Femur (tissue), 1 donor: ENCODE measurements around the gene ZEB1.

Source experiments
- DNase-seq: peaks from one replicate; pipeline ENCODE4 v3.0.0-alpha.2; 2017

Gene ZEB1

DNA sequence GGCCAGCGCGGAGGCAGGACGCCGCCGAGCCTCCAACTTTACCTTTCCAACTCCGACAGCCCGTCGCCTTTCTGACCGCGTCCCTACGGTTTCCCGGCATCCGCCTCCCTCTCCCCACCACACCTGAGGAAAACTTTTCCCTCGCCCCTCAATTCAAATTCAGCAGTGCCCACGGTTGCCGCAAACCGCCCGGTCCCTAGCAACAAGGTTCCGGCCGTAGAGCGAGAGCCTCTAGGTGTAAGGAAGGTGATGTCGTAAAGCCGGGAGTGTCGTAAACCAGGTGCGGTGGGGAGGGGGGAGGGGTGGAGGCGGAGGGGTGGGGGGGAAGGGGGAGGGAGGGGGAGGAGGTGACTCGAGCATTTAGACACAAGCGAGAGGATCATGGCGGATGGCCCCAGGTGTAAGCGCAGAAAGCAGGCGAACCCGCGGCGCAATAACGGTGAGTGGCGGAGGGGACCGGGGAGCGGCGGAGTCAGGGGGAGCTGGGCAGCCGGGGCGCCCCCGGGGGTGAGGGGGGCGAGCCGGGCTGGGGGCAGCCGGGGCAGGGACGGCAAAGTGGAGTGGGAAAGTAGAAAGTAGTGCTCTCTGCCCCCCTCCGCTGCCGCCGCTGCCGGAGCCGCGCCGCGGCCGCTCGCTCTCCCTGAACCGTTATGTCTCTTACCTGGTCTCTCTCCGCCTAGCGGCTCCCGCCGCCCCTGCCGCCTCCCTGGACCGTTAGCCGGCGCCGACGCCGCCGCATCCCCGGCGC lies at the start of gene ZEB1:
Gene ZEB1 (plus strand): TSS at position 363 of the 748 bp plus-strand sequence. CDS start 19 bp downstream, at position 382.
- DNase-seq, result peak; percentile 93

DNA sequence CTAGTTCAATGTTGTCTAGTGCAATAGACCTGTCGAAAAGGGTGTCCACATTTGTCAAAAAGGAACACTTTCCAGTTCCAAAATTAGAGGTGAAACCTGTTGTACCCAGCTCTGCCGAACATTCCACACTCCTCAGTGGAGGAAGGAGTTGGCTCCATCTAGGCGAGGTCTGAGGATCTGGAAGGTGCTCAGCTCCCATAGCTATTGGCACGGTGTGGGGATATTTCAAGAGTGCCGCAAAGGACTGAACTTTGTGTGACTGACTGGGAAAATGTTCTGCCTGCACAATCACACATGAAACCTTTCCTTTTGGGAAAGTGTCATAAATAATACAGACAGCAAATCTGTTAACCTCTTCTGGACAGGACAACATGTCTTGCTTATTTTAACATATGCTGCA lies 48.1 kb upstream of the ZEB1 start:
- no peak for DNase-seq

DNA sequence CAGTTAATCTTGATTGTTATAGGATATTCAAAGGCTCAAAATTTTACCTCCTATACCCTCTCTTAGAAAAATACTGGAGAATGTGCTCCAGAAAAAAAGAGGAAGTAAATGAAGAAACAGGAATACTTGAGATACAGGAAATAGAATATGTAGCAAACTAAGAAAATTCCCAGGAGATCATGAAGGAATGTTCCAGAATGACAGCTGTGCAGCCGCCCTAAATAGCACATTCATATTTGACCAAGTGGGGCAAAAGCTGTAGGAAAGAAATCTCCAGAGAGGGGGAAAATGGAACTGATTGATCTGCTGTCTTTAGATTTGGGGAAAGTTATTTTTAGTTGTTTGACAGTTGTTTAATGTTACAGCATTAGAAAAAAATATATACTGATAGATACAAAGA lies 46.2 kb upstream of the ZEB1 start:
- DNase-seq, result no peak

DNA sequence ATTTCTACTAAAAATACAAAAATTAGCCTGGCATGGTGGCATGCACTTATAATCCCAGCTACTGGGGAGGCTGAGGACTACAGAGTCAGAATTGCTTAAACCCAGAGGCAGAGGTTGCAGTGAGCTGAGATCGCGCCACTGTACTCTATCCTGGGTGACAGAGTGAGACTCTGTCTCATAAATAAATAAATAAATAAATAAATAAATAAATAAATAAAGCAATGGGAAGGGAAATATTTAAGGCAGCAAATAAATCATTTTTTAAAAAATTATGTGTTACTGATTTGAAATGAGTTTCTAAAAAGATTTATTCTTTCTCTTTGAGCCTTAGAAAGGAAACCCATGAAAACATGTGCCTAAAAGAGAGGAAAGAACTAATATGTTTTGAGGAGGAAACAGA lies 45.2 kb upstream of the ZEB1 start:
- DNase-seq, result no peak

DNA sequence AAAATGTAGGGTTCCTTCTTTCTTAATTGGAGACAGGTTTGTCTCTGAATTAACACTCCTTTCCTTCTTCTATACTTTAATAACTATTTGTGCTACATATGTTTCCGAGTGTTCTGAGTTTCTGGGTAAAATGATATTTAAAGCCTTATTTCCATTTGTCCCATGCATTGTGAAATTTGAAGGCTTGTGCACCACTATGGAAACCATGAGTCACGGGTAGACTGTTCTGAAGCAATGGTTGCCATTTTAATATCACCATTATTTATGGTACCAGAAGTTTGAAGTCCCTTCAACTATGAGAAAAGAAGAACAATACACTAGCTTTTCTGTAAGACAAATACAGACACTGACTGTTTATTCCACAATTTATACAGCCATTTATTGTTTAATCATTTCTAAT lies 44.7 kb upstream of the ZEB1 start:
- DNase-seq, result no peak

DNA sequence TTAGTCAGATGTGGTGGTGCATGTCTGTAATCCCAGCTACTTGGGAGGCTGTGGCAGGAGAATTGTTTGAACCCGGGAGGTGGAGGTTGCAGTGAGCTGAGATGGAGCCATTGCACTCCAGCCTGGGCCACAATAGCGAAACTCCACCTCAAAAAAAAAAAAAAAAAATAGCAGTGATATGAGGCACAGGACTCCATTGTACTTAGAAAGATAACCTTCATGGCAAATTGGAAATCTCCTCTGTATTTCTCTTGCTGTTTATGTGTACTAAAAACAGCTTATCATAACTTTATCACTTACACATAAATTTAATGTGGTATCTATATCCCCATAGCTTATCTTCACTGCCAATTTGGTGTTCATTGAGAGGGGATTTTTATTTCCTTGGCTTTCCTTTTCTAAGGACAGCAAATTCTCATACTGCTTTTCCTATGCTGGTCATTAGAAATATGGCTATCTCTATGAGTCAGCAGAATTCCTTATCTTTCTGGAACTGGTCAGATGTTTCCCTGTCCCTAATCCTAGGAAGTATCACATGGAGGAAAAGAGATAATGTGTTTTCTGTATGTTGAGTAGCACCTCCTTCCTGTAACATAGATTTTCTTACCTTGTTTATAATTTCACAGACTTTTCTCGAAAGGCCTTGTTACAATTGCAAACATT lies 40.6 kb upstream of the ZEB1 start:
- no peak for DNase-seq

DNA sequence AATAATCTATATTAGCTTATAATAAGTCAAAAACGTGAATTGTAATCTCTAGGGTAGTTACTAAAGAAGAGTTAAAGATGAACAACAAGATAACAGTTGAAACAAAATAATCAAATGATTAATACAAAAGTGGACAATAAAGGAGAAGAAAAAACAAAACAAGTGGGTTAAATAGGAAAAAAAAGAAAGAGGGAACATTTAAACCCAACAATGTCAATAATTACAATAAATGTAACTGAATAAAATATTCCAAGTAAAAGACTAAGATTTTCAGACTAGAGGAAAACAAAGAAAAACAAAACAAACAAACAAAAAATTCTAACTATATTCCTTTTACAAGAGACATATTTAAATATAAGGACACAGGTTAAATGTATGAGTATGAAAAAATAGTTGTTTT lies 38.0 kb upstream of the ZEB1 start:
- DNase-seq, result no peak

DNA sequence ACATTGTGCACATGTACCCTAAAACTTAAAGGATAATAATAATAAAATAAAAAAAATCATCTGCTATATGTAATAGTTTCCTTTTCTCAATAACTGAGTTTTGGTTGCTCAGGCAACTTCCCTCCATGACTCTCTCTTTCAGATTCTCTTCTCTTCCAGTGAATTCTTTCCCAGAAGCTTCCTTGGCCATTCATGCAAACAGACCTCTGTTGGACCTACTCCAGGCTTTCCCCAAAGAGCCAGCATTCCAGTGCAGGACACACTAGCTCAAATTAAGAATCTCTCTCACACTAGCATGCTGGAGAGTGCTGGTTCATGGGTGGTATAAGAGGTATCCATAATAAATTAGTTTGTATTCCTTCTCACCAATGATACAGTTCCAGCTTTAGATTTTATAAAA lies 31.0 kb upstream of the ZEB1 start:
- DNase-seq, result no peak

DNA sequence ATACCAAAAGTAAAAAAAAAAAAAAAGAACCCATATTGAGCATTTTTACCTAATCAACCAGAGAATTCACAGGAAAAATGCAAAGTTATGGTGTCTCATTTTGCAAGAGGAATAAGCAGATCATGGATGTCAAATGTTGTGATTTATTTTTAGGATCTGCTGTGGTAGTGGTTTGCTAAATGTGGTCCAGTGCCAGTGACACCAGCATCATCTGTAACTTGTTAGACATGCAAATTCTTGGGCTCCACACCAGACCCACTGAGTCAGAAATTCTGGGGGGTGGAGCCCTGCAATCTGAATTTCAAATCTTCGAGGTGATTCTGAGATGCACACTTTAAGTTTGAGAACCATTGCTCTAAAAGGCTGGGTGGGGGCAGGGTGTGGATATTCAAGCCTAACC lies 30.1 kb upstream of the ZEB1 start:
- DNase-seq, result no peak

DNA sequence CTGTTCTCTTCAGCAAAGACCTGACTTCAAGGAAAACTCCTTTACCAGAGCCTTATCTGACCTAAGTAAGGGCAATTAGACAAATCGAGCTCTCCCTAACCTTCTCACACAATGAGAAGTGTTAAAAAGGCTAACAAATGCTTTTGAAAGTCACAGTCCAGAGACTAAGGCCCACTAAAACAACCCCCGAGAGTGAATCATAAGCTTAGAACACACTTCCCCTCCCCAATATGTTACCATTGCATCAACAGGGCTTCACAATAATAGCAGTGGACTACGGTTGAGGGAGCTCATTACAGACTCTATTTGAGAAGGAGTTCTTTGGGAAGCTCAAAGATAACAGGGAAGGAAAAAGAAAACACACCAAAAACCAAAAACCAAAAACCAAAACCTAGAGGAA lies 28.6 kb upstream of the ZEB1 start:
- DNase-seq, result no peak

DNA sequence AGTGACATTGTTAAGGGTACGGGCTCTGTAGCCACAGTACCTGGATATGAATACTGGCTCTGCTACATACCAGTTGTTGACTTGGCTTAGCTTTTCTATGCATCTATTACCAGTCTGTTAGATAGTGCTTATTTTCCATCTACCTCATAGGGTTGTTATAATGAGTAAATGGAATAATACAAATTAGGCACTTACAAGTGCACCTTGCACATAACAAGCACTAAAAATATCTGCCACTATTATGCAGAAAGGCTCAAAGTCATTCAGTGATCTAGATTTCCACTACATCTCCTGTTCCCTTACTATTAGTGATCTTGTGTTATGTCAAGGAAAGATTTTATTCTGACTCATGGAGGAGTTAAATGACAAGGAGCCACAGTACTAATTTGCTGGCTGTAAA lies 27.9 kb upstream of the ZEB1 start:
- no peak for DNase-seq

DNA sequence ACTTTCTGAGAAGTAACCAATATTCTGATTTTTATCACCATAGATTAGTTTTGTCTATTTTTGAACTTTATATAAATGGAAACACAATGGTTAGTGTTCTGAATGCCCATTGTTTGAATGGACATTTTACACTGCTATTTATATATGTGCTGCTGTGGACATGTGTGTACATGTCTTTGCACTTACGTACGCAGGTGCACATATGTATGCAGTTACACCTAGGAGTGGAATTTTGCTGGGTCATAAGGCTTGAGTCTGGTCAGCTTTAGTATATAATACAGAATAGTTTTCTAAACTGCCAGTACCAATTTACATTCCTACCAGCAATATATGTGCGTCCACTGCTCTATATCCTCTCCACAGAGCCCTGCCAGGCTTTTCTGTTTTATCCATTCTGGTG lies 24.5 kb upstream of the ZEB1 start:
- no peak for DNase-seq

DNA sequence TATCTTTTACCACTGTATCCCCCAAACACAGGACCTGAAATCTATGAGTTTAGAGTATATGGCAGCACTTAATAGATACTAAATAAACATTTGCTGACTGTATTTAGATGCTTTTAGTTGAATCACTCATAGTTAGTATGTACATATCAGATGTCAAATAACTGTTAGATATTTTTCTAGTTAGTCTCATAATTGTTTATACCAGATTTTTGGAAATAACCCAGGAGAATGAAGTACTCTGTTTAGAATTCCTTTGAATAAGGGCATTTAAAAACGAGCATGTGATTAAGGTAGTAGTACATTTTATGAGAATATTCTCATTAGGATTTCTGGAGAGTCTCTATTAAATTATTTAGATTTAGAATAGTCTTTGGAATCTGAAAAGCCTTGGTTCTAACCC lies 22.3 kb upstream of the ZEB1 start:
- no peak for DNase-seq

DNA sequence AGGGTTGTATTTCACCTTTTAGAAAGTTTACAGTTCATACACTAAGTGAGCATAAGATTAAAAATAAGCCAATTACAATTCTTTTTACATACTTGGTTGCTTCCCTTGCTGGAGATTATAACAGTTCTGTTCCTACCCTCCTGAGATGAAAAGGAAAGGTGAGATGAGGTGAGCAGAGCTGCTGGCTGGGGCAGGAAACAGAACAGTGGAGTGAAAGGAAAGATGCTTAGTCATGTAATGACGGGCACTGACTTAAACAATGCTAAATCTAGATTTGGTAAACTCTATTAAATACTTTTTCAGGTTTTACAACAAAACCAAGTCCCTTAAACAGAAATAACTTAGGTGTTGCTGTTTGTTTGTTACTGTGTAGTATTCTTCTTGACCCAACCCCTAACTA lies 19.9 kb upstream of the ZEB1 start:
- no peak for DNase-seq

DNA sequence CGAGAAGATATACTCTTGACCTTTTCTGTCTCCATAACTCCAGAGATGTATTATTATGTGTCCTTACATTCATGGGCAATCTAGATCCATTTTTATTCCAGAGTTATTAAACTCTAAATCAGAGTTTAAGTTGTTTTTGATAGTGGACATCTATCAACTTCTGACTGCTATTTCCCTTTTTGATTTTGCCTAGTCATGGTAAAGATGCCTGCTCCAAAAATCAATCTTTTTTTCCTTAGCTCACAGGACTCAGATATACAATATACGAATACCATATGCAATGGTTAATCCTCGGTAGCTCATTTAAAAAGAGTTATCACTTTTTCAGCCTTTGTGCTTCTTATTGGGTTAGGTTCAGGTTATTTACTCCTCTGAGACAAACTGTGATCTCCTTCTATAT lies 15.8 kb upstream of the ZEB1 start:
- no peak for DNase-seq

DNA sequence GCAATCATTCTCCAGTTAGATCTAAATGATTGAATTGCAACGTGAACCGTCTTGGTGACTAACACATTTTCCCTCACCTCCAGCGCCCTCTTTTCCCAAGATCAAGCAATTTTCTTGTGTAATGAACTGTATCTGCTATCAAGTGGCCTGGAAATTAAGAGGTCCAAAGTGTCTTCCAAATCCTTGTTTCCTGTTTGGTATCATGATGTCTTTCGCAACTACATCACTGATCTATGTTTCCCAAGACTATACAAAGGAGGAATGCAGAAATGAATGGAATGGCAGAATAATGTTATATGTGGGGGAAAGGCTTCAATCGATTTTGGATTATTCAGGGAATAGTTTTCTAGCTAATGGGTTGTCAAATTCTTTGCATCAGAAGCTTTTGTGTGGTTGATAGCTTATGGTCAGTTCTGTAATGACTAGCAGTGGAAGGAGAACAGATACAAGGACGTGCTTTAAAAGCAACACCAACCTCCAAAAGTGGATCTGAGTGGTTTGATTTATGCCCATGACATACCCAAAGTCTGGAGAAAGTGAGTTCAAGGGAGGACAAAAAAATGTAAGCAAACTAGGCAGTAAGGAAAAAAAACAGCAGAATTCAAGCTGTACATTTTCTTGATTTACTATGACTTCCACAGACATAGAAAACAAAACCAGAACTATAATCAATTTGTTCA lies 14.6 kb upstream of the ZEB1 start:
- no peak for DNase-seq

DNA sequence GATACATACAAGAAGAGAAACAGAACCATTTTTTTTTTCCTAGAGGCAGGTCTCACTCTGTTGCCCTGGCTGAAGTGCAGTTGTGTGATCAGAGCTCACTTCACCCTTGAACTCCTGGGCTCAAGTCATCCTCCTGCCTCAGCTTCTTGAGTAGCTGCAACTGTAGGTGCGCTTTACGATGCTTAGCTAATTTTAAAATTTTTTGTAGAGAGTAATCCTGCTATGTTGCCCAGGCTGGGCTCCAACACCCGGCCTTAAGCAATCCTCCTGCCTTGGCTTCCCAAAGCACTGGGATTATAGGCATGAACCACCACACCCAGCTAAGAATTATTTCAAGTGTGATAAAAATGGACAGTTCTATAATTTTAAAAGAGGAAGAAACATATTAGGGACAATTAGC lies 5.6 kb upstream of the ZEB1 start:
- no peak for DNase-seq

DNA sequence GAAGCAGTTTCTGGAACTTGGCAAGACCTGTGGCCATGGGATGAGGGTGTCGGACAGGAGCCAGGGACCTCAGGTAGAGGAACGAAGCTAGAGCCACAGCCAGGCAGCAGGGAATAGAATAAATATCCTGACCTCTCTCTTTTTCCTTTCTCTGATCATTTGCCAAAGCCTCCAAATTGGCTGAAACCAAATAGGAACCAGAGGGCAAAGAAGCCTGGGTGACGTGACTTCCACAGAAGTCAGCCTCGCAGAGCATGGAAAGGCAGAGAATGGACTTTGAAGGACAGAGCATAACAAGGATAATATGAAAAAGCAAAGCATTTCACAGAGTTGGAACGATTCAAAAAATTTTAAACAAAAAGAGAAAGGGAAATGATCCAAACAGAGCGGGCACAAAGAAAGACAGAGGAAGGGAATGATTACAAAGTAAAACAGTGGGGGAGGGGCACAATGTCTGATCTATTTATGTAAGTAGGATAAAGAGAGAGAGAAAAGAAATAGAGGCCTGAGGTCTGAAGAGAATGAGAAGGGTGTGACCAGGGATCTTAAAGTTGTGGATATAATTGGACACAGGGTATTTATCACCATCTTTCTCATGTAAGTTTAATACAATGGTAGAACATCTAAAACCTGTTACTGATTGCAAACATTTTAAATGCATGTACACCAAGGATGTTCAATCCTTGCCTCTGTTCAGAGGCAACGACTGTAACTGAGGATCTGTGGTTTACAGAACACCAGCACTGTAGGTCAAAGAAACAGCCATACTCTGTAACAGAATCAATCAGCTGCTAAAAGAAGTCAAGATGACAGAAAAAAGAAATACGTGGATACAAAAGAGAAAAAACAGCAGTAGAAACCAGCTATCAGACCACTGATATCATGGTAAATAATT lies 4.5 kb upstream of the ZEB1 start:
- DNase-seq, result no peak

DNA sequence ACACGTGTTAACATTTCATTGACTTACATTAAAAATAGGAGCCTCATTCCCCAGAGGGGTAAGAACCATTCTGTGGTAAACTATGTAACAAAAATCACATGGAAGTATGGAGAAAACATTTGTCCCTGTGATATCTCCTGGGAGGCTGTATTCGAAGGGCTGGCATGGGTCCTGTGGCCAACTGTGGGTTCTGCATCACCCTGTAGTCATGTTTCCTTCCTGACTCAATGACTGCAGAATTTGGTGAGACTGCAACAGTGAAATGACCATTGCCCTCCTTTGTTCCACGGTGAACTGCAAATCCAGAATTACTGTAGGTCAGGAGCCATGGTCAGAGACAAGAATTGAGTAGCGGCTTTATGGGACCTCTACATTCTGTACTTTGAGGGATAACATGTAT lies 3.6 kb upstream of the ZEB1 start:
- no peak for DNase-seq

DNA sequence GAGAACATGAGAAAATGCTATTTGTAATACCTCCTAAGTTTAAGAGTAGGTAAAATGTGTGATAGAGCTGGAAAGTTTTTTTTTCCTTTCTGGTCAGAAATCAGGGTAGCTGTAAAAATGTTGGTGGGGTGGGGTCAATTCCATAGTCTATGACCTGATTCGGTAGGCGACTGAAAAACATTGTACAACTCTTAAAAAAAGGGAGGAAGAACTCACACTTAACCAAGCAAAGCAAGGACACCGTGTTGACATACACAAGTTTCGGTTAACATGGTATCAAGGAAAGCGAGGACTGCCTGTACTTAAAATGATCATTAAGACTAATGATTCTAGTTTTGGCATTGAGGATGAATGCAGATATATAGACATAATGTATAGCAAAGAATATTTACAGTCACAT lies 1.8 kb upstream of the ZEB1 start:
- no peak for DNase-seq

DNA sequence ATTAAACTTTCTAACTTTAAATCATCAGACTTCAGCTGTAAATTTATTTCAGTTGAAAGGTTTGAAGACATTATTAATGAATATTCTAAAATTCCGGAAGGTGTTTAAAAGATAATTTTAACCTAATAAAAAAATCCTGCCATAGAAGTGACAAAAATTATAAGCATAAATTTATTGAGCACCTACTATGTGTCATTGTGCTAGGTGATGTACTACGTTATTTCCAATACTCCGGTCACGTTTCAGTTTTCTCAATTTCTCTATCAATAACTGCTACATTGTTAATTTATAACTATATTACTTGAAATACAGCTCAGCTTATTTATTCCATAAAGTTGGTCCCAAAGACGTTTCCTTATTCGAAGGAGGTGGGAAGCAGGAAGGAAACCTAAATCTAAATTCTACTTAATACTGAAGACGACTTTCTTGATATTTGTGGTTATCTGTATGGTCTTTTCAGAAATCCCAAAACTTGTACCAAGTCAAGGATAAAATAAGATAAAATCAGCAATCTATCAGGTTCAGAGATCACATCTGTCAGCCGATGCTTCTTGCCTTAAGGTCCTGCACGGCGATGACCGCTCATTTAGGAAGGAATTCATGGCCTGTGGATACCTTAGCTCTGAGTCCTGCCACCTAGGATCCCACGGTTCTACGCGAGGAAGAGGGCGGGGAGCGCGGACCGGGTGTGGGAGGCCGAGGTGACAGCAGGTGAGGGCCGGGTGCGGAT lies 1.2 kb upstream of the ZEB1 start:
- no peak for DNase-seq

DNA sequence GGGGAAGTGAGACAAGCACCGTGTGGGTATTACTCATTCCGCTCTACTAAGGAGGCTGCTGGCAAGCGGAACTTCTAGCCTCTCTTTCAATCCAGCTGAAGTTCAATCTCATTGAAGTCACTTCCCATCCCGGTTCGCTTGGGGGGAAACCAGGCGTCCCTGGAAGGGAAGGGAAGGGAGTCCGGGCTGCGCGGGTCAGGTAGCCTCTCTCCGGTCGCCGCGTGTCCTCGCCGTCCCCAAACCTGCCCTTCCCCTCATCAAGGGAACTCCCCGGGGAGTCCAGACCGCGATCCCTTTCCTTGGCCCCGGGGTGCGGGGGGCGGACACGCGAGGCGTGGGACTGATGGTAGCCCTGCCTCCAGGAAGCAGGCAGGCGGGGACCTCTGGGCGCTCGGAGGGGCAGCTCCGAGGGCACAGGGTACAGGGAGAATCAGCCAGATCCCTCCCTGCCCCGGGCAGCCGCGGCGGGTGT lies 598 bp upstream of the ZEB1 start:
- peak; percentile 75 for DNase-seq
